HG02759 (cell line): ENCODE measurements around the gene TNRC6B.
"Not testable (repeated sequence)": the region's sequence is repeated elsewhere in the genome, so short reads cannot be mapped to it uniquely, and the experiment has no call there.

Experiments
- ATAC-seq: cut with Tn5 transposase; IDR thresholded peaks from one replicate; pipeline ENCODE4 v1.9.1; 2021; ENCODE audit warnings: mild to moderate bottlenecking, moderate library complexity; ENCODE audit not compliant: unreplicated experiment

TNRC6B gene

DNA sequence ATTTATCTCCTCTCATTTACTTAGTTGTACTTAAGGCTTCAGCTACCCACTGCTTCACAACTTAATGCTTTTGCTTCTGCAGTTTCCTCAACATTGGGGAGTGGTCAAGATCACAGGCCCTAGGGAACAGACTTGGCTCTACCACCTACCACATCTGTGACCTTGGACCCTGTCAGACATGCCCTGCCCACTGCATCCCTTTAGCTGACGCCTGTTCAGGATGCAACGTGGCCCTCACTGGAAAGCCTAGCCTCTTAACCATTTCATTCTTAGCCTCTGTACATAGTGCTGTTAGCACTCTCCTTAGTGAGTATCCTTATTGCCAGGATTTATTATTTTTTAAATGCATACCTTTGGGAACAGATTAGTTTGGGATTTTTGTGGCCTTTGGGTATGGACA lies 34.4 kb downstream of the TNRC6B start:
- no peak for ATAC-seq

DNA sequence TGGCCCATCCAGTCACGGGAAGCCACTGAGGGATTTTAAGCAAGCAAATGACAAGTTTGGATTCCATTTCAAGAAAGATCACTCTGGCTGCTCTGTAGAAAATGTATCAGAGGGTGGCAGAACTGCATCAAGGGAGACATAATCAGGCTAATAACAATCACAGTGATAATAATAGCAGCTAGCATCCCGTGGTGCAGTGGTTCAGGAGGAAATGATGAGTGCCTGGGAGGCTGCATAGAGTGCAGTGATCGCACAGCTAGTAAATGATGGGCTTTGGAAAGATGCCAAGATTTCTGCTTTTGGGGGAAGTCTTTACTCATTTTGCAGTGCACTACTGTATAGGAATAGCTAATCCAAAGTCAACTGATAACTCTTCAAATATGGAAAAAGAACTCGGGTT lies 35.8 kb downstream of the TNRC6B start:
- ATAC-seq = no peak

DNA sequence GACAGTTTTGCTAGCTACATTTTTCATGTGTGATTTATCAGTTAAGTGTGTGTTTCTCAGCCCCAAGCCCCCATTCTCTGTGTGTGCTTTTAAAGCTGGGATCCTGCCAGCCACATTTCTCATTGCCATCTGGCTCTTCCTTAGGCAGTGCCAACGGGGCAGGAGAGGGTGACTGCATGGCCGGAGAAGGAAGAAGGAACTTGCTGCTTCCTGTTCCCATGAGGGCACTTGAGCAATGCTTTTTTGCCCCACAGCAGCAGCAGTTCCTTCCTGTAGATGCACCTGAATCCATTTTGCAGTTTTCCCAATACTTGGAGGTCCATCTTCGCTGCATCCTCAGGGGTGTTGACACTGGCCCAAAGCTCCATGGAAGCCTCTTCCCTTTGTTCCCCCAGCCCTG lies 37.5 kb downstream of the TNRC6B start:
- no peak for ATAC-seq

DNA sequence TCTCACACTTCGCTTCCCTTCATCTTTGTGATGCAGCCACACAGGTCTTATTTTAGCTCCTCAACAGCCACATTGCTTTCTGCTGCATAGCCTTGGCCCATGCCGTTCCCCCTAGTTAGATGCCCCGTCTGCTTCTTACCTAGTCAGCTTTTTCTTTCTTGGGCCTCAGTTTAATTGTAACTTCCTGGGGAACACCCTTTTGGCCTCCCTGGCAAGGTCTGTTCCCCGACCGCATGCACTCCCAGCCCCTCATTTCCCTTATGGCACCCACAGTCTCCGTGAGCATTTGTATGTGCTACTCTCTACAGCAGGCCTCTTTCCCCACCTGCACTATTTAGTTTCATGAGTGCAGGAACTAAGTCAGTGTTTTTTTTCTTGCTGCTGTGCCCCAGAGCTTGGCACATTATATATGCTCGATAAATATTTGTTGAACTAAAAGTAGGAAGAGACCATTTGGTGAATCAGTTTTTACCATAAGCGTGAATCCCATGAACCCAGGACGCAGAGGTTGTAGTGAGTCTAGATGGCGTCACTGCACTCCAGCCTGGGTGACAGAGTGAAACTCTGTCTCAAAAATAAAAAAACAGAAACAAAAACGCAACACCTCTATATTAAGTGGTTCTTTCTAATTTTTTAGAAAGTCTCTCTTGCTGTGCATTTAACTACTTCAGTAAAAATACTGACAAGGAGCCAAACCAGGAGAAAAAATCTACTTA lies 38.5 kb downstream of the TNRC6B start:
- ATAC-seq = peak; percentile 43

DNA sequence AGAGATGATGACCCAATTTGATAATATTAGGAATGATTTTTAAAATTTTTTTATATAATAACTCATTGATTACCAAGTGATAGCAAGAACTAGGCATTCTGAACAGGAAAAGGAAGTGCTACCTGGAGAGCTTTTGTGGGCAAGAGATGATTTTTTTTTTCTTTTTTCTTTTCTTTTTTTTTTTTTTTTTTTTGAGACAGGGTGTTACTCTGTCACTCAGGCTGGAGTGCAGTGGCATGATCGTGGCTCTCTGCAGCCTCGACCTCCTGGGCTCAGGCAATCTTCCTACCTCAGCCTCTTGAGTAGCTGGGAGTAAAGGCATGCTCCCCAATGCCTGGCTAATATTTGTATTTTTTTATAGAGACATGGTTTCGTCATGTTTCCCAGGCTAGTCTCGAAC lies 40.4 kb downstream of the TNRC6B start:
- no peak for ATAC-seq

DNA sequence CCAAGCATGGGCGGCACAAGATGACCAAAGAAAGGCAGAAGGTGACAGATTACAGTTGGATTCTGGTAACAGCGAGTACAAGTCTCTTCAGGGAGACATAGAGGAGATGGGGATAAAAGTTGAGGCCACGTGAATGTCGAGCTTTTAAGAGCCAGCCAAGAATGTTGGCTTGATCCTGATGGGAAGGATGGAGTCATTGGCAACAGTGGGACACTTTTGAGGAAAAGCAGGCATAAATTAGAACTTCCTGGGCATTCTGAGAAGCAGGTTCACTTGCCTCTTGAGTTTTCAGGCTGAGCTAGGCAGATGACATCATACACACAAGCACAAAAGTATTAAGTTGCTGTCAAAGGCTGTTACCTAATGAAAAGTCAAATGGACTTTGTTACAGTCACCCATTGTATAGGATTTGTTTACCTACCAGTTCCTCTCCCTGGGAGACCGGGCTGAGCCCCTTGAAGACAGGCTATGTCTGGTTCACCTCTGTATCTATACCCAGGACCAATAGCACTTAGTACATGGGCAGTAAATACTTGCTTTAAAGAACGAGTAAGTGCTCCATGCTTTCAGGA lies 41.1 kb downstream of the TNRC6B start:
- no peak for ATAC-seq

DNA sequence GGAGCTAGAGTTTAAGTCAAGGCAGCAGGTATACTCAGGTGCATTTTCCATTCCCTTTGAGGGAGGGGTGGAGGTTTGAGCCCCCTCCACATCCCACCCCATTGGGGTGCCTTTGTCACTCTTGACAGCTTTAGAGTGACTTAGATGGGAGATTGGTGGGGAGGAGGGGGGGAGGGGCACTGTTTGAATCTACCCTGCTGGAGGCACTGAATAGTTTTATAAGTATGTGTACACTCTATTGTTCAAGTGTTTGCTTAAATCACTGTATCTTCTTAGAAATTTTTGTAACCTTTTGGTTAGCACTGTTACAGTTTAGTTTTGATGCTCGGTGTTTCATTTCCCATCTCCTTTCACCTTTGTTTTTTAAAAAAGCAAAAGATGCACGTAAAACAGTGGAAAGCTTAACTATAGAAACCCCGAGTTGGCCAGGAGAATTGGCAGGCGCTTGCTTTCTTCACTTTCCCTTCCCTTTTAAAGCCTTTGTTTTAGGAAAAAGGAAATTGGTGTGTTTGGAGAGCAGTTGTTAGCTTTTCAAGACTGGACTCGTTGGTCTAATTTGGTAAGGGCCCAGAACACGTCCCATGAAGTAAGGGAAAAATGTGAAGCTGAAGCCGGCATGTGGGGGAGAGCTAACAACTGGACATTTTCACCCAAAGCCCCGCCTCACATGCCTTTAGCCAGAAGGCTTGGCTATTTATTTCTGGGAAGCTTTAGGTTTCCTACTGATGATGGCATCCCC lies 42.8 kb downstream of the TNRC6B start:
- ATAC-seq = no peak

DNA sequence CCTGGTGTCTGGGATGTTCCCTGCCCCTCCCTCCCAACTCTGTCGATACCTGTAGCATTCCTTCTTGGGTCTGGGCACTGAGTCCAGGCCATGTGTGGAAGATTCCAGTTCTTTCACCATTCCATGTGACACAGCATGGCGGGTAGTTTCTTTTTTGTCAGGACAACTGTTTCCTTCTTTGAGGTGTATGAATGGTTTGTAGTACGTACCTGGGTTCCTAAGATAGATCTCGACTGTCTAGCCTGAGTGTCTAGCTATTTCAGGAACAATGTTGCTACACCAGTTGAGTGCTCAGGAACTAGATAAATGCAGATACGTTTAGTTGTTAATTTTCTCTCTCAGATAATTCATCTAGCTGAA lies 43.3 kb downstream of the TNRC6B start:
- ATAC-seq = no peak

DNA sequence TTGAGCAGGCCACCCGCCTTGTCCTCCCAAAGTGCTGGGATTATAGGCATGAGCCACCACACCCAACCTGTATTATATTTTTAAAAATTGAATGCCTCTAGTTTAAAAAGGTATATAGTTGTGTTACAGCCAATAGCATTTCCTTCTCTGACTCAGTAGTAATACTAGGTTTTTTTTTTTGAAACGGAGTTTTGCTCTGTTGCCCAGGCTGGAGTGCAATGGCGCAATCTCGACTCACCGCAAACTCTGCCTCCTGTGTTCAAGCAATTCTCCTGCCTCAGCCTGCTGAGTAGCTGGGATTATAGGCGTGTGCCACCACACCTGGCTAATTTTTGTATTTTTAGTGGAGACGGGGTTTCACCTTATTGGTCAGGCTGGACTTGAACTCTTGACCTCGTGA lies 45.3 kb downstream of the TNRC6B start:
- not testable (repeated sequence) for ATAC-seq

DNA sequence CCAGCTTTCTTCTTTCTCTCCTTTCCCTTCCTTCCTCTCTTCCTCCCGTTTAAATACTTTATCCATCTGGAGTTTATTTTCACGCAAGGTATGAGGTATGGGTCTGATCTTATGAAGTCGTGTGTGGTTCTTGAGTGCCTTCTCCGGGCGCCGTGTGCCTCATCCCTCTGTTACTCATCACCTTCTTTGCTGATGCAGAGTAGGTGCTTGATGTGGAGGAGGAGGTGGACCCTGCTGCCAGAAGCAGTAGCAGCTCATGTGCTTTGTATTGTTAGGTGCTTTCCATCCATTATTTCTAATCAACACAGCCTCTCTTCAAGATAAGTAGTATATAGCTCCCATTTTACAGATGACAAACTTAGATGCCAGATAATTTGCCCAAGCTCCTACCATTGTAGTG lies 47.0 kb downstream of the TNRC6B start:
- no peak for ATAC-seq

DNA sequence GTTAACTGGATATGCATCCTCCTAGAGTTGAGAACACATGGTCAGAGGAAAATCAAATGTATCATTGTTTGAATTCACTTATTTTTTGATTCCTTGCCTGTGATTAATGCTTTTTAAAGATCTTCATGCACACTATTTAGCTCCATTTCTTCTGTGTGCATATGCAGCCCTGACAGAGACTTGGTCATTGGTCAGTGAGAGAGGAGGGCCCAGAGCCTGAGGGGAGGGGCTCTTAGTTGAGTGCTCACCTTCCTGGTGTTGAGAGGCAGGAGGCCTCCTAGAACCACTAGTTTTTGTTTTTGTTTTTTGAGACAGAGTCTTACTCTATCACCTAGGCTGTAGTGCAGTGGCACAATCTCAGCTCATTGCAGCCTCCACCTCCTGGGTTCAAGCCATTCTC lies 48.9 kb downstream of the TNRC6B start:
- ATAC-seq = no peak

DNA sequence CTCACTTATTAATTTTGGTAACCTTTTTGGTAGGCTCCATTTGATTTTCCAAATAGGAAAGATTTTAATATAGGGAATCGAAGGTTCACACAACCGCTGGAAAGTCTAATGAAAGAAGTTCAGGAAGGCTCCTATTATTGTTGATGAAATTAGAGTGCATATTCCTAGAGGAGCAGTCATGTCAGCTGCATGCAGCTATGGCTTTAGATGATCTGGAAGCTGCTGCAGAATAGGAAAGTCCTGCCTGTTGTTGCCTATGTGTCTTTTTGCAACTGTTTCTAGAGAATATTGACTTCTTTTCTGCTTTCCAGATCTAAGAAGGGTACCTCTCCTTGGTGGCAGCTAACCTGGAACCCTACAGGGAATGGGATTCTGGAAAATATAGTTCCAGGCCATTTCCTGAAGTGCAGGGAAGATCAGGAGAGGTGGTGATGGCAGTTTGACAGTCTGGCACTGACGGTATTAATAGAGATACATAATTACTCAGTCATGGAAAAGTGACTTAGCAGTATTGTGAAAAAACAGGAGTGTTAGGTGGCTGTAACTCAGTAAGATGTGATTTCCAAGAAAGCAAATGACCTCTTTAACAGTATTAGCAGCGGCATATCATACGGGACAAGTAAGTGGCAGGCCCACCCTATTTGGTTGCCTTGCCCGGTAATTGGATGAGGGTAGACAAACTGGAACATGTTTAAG lies 54.0 kb downstream of the TNRC6B start:
- ATAC-seq = no peak

DNA sequence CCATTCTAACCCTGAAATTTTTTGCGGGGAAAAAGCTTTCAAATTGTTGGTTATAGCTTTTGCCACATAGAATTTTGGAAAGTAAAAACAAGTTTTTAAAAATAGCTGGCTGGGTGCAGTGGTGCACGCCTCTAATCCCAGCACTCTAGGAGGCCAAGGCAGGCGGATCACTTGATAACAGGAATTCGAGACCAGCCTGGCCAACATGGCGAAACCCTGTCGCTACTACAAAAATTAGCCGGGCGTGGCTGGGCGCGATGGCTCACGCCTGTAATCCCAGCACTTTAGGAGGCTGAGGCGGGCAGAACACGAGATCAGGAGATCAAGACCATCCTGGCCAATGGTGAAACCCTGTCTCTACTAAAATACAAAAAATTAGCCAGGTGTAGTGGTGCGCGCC lies 54.9 kb downstream of the TNRC6B start:
- ATAC-seq = no peak

DNA sequence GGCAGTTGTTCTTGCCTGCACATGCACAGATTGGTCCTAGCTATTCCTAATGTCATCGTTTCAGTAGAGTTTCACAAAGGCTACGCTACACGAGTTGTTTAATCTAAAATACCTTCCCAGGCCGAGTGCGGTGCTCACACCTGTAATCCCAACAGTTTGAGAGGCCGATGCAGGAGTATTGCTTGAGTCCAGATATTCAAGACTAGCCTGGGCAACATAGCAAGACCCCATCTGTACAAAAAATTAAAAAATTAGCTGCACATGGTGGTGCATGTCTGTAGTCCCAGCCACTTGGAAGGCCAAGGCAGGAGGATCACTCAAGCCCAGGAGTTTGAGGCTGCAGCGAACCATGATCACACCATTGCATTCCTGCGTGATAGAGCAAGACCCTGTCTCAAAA lies 56.2 kb downstream of the TNRC6B start:
- no peak for ATAC-seq

DNA sequence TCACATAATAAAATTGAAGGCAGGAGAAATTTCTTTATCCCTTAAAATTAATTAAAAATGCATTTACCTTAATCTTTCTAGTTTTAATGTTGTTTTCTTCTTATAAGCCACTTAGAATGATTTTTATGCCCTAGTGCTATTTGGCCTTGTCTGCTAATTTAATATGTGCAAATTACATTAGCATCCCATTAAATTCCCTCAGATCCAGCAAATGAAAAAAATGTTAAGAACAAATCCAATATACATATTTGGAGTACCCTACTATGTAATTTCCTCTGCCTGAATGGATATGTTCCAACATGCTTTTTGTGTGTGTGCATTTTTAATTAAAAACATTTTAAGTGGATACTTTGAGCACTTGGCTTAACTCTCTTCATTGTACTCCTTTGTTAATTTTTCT lies 56.9 kb downstream of the TNRC6B start:
- no peak for ATAC-seq

DNA sequence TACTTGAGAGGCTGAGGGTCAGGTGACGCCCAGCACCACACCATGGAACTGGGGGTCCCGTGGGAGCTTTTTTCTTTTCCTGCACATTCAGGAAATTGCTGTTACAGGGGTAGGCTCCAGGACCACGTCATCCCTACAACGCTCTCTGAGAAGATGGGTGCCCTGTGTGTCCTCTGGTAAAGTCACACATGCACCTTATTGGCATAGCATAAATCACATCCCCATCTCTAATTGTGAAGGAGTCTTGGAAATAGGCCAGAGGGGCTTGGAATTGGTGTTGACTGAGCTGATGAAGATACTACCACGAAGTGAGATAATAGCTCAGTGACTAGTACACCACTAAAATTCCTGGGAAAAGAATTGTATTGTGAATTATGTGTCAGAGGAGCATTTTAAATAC lies 57.6 kb downstream of the TNRC6B start:
- ATAC-seq = no peak

DNA sequence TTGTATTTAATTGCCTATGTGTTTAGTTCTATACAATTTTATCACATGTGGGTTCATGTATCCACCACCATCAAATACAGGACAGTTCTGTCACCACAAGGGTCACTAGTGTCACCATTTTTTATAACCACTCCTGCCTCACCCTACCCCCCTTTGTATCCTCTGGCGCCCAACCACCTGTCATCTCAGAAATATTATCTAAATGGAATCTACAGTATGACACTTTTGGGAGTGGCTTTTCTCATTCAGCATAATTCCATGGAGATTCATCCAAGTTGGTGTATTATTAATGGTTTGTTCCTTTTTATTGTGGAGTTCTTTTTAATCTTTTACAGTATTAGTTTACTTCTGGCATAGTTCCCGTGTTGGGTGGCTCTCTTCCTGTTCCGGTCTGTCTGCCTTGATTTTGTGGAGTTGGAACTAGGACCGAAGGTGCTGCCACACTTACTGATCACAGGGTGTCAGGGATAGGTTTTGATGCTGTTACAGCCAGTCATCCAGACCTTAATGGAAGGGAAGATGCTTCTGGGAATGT lies 58.5 kb downstream of the TNRC6B start:
- no peak for ATAC-seq

DNA sequence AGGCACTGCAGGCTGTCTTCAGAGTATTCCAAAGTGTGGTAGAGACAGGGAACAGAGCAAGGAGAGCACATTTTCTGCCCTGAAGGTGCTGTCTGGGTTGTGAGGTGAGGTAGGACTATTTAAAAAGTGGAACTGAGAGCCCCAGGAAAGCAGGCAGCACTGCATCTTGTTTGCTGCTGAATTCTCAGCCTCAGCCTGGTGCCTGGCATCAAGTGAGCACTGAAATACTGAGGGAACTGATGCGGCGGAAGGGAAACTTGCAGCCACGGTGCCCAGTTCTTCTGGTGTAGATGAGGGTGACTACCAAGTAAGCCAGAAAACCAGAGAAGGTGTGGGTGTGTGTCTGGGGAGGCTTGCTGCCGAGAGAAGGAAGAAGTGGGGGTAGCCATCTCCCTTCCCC lies 59.5 kb downstream of the TNRC6B start:
- ATAC-seq = no peak

DNA sequence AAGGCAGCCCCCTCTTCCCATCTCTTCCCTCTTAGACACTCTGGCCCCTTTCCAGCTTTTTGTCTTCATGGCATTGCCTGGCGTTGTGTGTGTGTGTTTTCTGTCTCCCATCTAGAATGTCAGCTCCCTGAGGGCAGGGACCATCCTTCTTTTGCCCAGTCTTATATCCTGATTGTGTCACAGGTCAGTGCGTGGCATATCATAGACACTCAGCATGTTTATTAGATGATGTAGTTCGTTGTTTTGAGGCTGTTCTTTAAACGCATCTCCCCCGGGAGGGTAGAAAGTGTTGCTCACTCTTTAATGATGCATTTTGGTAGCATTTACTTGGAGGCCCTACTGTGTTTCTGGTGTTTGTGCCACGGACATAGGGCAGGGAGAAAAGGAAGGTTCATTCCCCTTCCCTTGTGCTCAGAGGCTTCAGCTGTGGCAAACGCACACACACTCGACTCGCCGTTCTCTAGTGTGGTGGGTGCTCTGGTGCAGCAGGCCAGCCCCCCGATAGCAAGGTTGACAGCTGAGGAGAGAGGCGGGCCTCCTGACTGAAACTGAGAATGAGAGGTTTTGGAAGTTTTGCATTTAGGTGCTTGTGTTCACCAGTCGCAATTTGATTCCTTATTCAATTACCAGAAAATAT lies 60.2 kb downstream of the TNRC6B start:
- no peak for ATAC-seq

DNA sequence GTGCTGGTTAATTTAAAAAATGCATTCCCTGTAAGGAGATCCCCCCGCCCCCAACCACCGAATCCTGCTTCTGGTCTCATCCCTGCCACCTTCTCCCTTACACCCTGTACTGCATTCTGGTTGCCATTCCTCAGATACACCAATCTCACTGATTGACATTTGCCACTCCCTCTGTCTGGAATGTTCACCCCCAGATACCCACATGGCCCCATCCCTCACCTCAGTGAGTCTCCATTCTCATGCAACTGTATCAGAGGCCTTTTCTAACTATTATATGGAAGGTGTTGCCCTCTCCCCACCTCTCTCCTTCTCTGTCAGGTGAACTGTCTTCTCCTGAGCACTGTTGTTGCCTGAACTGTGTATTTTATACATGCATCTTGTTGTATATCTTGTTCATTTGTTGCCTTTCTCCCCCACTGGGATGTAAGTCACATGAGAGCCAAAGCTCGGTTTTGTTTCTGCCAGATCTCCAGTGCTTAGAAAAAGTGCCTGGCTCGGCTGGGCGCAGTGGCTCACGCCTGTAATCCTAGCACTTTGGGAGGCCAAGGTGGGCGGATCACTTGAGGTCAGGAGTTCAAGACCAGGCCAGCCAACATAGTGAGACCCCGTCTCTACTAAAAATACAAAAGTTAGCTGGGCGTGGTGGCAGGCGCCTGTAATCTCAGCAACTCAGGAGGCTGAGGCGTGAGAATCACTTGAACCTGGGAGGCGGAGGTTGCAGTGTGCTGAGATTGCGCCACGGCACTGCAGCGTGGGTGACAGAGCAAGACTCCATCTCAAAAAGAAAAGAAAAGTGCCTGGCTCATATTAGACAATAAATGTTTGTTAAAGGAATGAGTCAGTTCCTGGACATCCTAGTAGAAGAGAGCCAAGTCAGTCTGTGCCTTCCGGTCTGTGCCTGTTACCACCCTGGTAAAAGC lies 61.0 kb downstream of the TNRC6B start:
- no peak for ATAC-seq
